Measurements from ENCODE around the gene SLC7A5. TPM values are rescaled to one million over a fixed set of nuclear protein-coding genes. Genes with fewer than 3 reads are reported as not detected.
A peak's percentile ranks its signal among the peaks of the same experiment; 100 is the strongest.

Gene SLC7A5
- total RNA-seq, 4 donors from 2014 or later = 1.5 to 31.8 (median 5.4) TPM

DNA sequence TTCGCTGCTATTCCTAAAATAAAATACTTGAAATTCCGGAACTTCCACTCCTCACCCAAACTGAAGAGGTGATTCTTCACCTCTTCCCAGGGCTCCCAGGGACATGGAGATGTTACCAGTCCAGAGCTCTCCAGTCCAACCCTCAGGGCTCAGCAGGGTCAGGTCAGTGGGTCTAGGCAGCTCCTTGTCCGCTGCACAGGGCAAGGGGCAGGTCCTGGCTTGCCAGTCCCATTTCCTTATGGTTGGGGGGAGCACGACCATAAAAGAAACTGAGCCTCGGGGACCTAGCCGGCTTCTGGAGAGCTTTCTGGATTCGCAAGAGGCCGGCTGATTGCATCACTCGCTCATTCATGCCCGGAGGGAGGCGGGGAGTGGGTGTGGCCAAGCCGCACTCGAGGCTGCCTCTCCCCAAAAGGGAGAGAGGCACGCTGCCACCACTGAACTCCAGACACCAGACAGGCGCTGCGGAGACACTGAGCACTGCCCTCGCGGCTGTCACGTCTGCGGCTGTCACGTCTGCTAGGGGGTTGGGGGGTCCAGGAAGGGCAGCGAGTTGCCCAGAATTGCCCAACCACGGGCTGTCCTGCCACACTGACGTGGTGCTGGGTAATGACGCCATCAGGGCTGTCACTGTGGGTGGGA lies 15.8 kb downstream of the SLC7A5 start:
- TF ChIP-seq, protein P1, sequence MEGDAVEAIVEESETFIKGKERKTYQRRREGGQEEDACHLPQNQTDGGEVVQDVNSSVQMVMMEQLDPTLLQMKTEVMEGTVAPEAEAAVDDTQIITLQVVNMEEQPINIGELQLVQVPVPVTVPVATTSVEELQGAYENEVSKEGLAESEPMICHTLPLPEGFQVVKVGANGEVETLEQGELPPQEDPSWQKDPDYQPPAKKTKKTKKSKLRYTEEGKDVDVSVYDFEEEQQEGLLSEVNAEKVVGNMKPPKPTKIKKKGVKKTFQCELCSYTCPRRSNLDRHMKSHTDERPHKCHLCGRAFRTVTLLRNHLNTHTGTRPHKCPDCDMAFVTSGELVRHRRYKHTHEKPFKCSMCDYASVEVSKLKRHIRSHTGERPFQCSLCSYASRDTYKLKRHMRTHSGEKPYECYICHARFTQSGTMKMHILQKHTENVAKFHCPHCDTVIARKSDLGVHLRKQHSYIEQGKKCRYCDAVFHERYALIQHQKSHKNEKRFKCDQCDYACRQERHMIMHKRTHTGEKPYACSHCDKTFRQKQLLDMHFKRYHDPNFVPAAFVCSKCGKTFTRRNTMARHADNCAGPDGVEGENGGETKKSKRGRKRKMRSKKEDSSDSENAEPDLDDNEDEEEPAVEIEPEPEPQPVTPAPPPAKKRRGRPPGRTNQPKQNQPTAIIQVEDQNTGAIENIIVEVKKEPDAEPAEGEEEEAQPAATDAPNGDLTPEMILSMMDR (IDR thresholded peaks at IDR 0.05) = no peak
- peak; percentile 63 for DNase-seq (ENCODE audit: low spot score)
- peak; percentile 49 for ATAC-seq (ENCODE audit: low FRiP score)

DNA sequence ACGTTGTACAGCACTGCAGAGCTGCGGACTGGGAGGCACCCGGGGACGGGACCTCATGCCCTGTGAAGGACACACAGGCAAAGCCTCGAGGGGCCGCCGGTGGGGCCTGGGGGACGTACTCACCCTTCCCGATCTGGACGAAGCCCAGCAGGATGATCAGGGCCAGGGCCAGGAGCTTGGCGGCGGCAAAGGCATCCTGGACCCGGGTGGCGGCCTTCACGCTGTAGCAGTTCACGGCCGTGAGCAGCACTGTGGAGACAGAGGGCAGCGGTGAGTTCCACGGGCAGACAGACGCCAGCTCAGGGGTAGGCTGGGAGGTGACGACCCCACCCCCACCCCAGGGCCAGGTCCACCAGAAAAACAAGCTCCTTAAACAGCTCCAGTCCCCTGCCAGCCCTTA lies 17.7 kb downstream of the SLC7A5 start:
- no peak for ATAC-seq (ENCODE audit: low FRiP score)
- TF ChIP-seq, protein P1 (IDR thresholded peaks at IDR 0.05) = no peak
- DNase-seq (ENCODE audit: low spot score) = no peak

DNA sequence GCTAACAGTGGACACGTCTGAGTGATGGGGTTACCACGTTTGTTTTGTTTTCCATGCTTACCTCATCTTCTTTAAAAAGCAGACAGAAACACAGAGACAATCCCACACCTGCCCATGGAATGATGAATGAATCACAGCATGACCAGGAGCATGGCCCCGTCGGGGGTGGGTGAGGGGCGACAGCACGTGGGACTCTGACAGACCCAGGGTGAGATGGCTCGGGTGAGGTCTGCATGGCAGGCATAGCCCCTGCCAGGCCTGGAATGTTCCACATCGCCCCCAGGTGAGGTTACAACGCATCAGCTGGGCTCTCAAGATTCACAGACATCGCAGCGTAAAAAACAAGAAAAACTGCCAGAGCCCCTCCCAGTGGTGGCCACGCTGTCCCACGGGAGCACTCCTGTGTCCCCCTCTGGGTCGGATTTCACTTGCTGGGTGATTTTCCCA lies 18.1 kb downstream of the SLC7A5 start:
- DNase-seq (ENCODE audit: low spot score) = no peak

DNA sequence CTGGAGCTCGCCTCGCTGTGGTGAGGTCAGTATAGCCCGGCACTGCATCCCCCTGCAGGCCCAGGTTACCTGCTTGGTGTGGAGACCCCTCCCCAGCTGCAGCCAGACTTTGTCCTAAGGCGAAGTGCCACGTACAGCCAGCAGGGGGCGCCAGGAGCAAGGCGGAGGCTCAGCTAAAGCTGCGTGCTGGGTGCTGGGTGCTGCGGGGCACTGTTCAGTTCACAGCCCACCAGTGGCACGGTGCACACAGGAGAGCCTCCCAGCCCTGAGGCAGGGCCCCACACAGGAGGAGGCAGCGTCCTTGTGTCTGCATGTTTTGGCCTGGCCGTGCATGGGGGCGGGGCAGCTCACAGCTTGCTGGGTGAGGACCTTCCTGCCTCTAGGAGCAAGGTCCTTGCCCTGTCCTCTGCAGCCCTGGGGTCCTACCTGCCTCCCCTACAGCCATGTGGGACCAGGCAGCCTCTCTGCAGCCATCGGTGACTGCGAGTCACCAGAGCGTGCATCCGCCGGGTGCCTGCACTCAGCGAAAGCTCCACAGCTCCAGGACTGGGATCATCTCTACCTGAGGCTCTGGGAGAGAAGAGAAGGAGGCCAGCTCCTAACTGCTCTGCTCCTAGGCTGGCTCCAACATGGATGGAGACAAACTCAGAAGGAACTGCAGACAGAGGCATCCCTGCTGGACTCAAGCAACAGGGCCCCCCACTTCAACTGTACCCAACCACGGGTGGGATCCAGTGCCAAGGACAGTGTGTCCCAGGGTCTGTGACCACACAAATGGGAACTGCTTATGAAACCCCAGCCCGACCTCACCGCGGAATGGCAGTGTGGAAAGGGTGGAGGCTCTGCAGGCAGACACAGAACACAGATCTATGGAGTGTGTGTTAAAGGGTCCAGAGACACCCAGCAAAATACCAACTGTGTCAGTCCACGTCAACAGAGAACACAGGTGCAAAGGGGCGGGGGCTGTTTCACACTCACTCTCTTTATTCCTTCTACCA lies 19.0 kb downstream of the SLC7A5 start:
- DNase-seq (ENCODE audit: low spot score) = peak; percentile 46

More for the DNA sequence above, 18.1 kb downstream of the SLC7A5 start:
- no peak for ATAC-seq (ENCODE audit: low FRiP score)
- TF ChIP-seq, protein P1 (IDR thresholded peaks at IDR 0.05) = no peak

DNA sequence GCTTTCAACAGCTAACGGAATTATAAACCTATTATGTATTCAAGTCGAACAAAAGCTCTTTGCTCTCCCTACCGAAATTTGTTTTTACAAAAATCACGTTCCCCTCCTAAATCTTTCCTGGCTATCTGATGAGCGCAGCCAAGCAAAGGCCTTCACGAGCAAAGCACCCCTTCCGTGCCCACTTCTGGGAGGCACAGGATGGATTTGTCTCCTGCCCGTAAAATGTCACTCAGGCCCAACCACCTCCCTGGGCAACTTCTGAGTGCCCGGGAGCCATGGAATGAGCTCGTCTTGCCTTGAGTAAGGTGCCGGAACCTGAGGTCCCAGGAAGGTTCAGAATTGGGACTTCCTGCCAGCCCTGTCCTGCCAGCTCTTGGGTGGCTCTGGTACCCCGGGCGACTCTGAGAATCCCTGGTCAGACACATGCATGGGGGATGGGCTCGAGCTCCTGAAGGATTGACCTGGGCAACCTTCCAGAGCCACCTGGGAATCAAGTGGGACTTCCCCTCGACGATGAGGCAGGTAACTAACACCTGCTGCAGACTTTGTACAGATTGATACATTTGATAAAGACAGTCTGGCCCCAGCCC lies 19.8 kb downstream of the SLC7A5 start:
- DNase-seq (ENCODE audit: low spot score) (no peak), ATAC-seq (ENCODE audit: low FRiP score) (no peak)
- TF ChIP-seq, protein P1 (IDR thresholded peaks at IDR 0.05) = no peak

More for the DNA sequence above, 19.0 kb downstream of the SLC7A5 start:
- TF ChIP-seq, protein P1 (IDR thresholded peaks at IDR 0.05) = peak in 2 of 3 donors; percentile 35 to 78
- ATAC-seq (ENCODE audit: low FRiP score) = no peak

DNA sequence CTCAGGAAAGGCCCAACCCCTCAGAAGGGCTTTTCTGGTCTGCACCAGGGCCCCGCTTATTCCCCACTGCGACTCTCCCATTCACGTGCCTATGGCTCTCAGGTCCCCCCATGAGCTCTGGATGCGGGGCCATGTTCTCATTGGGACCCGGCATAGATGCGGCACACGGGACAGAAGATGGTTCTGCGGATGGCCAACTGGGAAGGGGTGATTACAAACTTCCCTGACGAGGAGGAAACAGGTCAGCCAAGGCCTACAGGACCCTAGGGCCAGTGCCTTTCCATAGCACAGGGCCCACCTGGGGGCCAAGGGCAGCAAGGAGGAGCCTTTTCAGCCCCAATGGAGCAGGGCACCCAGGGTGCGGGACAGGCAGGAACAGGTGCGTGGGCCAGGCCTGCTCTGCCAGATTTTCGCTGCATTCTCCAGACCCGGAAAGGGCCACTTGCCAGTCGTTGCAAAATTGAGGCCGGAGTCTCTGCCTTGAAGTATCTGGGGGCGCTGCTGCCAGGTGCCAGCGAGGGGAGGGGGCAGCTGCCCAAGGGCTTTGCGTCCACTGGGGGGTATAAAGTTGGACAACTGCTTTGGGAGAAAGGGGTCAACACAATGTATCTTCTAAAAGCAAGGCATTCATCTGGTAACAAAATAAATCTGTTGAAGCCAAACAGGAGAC lies 20.5 kb downstream of the SLC7A5 start:
- DNase-seq (ENCODE audit: low spot score) (no peak), ATAC-seq (ENCODE audit: low FRiP score) (no peak)
- TF ChIP-seq, protein P1 (IDR thresholded peaks at IDR 0.05) = no peak

Data from omental fat pad (tissue), 4 donors.